Measurements from ENCODE around the gene MAPT.

DNA sequence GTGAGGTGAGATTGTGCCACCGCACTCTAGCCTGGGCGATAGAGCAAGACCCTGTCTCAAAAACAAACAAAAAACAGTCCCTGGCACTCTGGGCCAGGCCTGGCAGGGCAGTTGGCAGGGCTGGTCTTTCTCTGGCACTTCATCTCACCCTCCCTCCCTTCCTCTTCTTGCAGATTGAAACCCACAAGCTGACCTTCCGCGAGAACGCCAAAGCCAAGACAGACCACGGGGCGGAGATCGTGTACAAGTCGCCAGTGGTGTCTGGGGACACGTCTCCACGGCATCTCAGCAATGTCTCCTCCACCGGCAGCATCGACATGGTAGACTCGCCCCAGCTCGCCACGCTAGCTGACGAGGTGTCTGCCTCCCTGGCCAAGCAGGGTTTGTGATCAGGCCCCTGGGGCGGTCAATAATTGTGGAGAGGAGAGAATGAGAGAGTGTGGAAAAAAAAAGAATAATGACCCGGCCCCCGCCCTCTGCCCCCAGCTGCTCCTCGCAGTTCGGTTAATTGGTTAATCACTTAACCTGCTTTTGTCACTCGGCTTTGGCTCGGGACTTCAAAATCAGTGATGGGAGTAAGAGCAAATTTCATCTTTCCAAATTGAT is 129.5 kb downstream of the MAPT start:
- TF ChIP-seq, protein P1, sequence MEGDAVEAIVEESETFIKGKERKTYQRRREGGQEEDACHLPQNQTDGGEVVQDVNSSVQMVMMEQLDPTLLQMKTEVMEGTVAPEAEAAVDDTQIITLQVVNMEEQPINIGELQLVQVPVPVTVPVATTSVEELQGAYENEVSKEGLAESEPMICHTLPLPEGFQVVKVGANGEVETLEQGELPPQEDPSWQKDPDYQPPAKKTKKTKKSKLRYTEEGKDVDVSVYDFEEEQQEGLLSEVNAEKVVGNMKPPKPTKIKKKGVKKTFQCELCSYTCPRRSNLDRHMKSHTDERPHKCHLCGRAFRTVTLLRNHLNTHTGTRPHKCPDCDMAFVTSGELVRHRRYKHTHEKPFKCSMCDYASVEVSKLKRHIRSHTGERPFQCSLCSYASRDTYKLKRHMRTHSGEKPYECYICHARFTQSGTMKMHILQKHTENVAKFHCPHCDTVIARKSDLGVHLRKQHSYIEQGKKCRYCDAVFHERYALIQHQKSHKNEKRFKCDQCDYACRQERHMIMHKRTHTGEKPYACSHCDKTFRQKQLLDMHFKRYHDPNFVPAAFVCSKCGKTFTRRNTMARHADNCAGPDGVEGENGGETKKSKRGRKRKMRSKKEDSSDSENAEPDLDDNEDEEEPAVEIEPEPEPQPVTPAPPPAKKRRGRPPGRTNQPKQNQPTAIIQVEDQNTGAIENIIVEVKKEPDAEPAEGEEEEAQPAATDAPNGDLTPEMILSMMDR (conservative IDR thresholded peaks at IDR 0.05; ENCODE audit: low read depth, low read length), result no peak
- TF ChIP-seq EZH2 (IDR thresholded peaks at IDR 0.05; ENCODE audit: low read length, unreplicated experiment), result no peak

All from PC-3 (cell line).